Measurements from ENCODE around the gene MAJIN.

- TF ChIP-seq CTCF (IDR thresholded peaks at IDR 0.05; ENCODE audit: poor library complexity) (no peak), EZH2phosphoT487 (IDR thresholded peaks at IDR 0.05; ENCODE audit: low read depth, severe bottlenecking, unreplicated experiment) (no peak)
These were observed 83.5 kb downstream of the MAJIN start for GRCh38 chr11:64888406-64888728.

Measured in hepatocyte (in vitro differentiated cells).